ENCODE measurements around the gene PLEKHN1.
"Not testable (repeated sequence)": the region's sequence is repeated elsewhere in the genome, so short reads cannot be mapped to it uniquely, and the experiment has no call there.

The PLEKHN1 gene

GRCh38 chr1:975896-976683 is 9.8 kb downstream of the PLEKHN1 start:
- DNase-seq = peak; percentile 57

- DNase-seq = not testable (repeated sequence)
Observed at GRCh38 chr1:976791-977190, 10.5 kb downstream of the PLEKHN1 start.

GRCh38 chr1:978069-978834 is 12.0 kb downstream of the PLEKHN1 start:
- no peak for DNase-seq

GRCh38 chr1:978835-979743 is 12.8 kb downstream of the PLEKHN1 start:
- DNase-seq = no peak

GRCh38 chr1:979744-980072 is 13.4 kb downstream of the PLEKHN1 start:
- no peak for DNase-seq

GRCh38 chr1:980137-980571 is 13.9 kb downstream of the PLEKHN1 start:
- no peak for DNase-seq

- no peak for DNase-seq
Observed at GRCh38 chr1:980602-981395, 14.5 kb downstream of the PLEKHN1 start.

GRCh38 chr1:981491-981954 is 15.2 kb downstream of the PLEKHN1 start:
- DNase-seq = no peak

- no peak for DNase-seq
Observed at GRCh38 chr1:981955-982558, 15.8 kb downstream of the PLEKHN1 start, which contains the start of gene PERM1. Gene PERM1 (minus strand): TSS chr1:982093. CDS start chr1:981029, 1,064 bp downstream.

- no peak for DNase-seq
Observed at GRCh38 chr1:982765-983436, 16.6 kb downstream of the PLEKHN1 start.

GRCh38 chr1:983798-984475 is 17.7 kb downstream of the PLEKHN1 start:
- DNase-seq = no peak

- no peak for DNase-seq
Observed at GRCh38 chr1:984476-984814, 18.2 kb downstream of the PLEKHN1 start.

GRCh38 chr1:985126-985525 is 18.8 kb downstream of the PLEKHN1 start:
- no peak for DNase-seq

- not testable (repeated sequence) for DNase-seq
Observed at GRCh38 chr1:988061-988460, 21.8 kb downstream of the PLEKHN1 start.

GRCh38 chr1:991275-991674 is 25.0 kb downstream of the PLEKHN1 start:
- DNase-seq = not testable (repeated sequence)

- no peak for DNase-seq
Observed at GRCh38 chr1:991895-992294, 25.6 kb downstream of the PLEKHN1 start.

GRCh38 chr1:992362-992761 is 26.1 kb downstream of the PLEKHN1 start:
- DNase-seq = no peak

GRCh38 chr1:993379-993995 is 27.2 kb downstream of the PLEKHN1 start:
- no peak for DNase-seq

GRCh38 chr1:994546-994945 is 28.3 kb downstream of the PLEKHN1 start:
- not testable (repeated sequence) for DNase-seq
